ENCODE data around the gene RPL14. TPM values are rescaled to one million over a fixed set of nuclear protein-coding genes. Genes with fewer than 3 reads are reported as not detected.

Gene RPL14
- total and polyA plus RNA-seq, 2 donors (not counting 3 experiments of a cell fraction or from before 2014, with no cell fraction given), result 961 to 1,947 TPM

GRCh38 chr3:40463579-40463978 is 6.4 kb downstream of the RPL14 start:
- BruUV-seq (replicated peaks), result no TSS peak
- ChIA-PET CTCF (interaction anchor here (1.2 kb wide), 1 partner anchor 10 kb away, joined by 3 read pairs; no protein-coding TSS in a partner anchor), POLR2A (no interaction called here)
- Histone ChIP-seq H3K9me3 (replicated peaks; ENCODE audit: control insufficient read depth, insufficient read depth, low read length) (no peaks in the 10 kb centered on the region), H3K79me2 (ENCODE audit: control insufficient read depth, insufficient read depth, low read length) (peaks cover 14% of the 10 kb centered on the region), H3K9me1 (replicated peaks; ENCODE audit: control insufficient read depth, extremely low read depth, insufficient read depth, low read length) (no peaks in the 10 kb centered on the region), H4K20me1 (replicated peaks; ENCODE audit: control insufficient read depth, extremely low read depth, insufficient read depth, low read length) (peaks cover 4% of the 10 kb centered on the region), H2AFZ (ENCODE audit: low read depth, low read length) (no peak overlapping the region), H3K27me3 (ENCODE audit: control insufficient read depth in 2 of 2, insufficient read depth in 2 of 2, low read length in 2 of 2) (no peaks in the 10 kb centered on the region), H3K36me3 (ENCODE audit: control insufficient read depth in 2 of 2, extremely low read depth in 1 of 2, insufficient read depth in 2 of 2, low read length in 2 of 2) (peaks cover 14 to 29% of the 10 kb centered on the region in 2 experiments), H3K9ac (replicated peaks; ENCODE audit: extremely low read depth, insufficient read depth, low read length) (no peak overlapping the region), H3K4me3 (replicated peaks in 1 of 3; ENCODE audit: insufficient read depth in 1 of 3, low read depth in 1 of 3, low read length in 3 of 3) (no peak overlapping the region), H3K27ac (ENCODE audit: insufficient read depth, low read depth, low read length) (no peak overlapping the region), H3K4me2 (ENCODE audit: insufficient read depth, low read length) (no peak overlapping the region), H3K4me1 (ENCODE audit: control insufficient read depth, extremely low read depth, insufficient read depth, low read length) (peaks cover 3% of the 10 kb centered on the region)
- TF ChIP-seq, protein P1, sequence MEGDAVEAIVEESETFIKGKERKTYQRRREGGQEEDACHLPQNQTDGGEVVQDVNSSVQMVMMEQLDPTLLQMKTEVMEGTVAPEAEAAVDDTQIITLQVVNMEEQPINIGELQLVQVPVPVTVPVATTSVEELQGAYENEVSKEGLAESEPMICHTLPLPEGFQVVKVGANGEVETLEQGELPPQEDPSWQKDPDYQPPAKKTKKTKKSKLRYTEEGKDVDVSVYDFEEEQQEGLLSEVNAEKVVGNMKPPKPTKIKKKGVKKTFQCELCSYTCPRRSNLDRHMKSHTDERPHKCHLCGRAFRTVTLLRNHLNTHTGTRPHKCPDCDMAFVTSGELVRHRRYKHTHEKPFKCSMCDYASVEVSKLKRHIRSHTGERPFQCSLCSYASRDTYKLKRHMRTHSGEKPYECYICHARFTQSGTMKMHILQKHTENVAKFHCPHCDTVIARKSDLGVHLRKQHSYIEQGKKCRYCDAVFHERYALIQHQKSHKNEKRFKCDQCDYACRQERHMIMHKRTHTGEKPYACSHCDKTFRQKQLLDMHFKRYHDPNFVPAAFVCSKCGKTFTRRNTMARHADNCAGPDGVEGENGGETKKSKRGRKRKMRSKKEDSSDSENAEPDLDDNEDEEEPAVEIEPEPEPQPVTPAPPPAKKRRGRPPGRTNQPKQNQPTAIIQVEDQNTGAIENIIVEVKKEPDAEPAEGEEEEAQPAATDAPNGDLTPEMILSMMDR (IDR thresholded peaks at IDR 0.05; ENCODE audit: extremely low read depth in 1 of 2, insufficient read depth in 1 of 2, low read depth in 1 of 2, low read length in 2 of 2), result no peak
- TF ChIP-seq JUN (IDR thresholded peaks at IDR 0.05; ENCODE audit: borderline replicate concordance, insufficient read depth, insufficient read length, low read depth) (no peak), FOS (IDR thresholded peaks at IDR 0.05; ENCODE audit: borderline replicate concordance, insufficient read depth, low read length) (no peak), MYC (IDR thresholded peaks at IDR 0.05; ENCODE audit: low read depth, low read length) (no peak), EZH2 (IDR thresholded peaks at IDR 0.05; ENCODE audit: borderline replicate concordance, low read depth, low read length, severe bottlenecking) (no peak), POLR2A (IDR thresholded peaks at IDR 0.05; ENCODE audit: low read depth, low read length) (no peak), GATA2 (IDR thresholded peaks at IDR 0.05; ENCODE audit: insufficient read depth, insufficient read length, low read depth, low read length) (no peak), MAX (IDR thresholded peaks at IDR 0.05; ENCODE audit: insufficient read depth, insufficient read length) (no peak), POLR2AphosphoS5 (IDR thresholded peaks at IDR 0.05; ENCODE audit: insufficient read depth, low read depth, low read length) (no peak)
- DNase-seq (ENCODE audit: low read depth, low spot score), result no peak
- dilution Hi-C loops (cut with MboI; ENCODE audit: extremely low pct_ligation_motif_present, low sequenced_read_pairs) (no loop called here), intact Hi-C loops (cut with micrococcal nuclease) (no loop called here)
- no peak for FAIRE-seq
